ENCODE data around the gene WNT10A. TPM values are rescaled to one million over a fixed set of nuclear protein-coding genes. Genes with fewer than 3 reads are reported as not detected.

WNT10A gene
- total and polyA plus RNA-seq, 10 of the 15 experiments (the other 5 are each of a cell fraction or from before 2014, with no cell fraction given): 0.61 to 45.0 (median 6.9) TPM

DNA sequence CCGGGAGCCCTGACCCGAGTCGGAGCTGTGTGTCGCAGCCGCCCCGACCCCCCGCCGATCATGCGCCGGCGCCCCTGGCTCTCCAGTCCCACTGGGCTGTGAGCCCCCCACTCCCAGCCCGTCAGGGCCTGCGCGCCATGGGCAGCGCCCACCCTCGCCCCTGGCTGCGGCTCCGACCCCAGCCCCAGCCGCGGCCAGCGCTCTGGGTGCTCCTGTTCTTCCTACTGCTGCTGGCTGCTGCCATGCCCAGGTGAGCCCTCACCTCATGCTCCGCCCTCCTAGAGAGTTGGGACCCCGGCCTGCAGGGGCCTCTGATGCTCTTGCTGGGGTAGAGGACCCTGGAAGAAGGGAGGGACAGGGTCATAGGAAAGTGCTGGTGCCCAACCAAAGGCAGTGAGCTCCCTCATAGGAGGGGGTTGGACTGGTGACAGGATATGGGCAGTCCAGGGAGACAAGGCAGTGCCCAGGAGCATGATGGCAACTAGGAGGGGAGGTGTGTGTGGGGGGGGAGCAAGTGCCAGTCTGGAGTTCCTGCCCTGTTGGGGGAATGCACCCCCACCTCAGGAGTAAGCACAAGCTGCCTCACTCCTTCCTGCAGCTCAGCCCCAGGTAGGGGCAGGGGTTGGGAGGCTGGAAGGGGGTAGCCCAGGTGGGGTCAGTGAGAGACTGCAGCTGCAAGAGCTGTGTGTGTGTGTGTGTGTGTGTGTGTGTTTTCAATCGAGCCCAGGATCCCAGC is 375 bp downstream of the WNT10A start:
- no peak for TF ChIP-seq RFX5 (IDR thresholded peaks at IDR 0.05; ENCODE audit: low read depth, low read length)
- TF ChIP-seq, protein P1, sequence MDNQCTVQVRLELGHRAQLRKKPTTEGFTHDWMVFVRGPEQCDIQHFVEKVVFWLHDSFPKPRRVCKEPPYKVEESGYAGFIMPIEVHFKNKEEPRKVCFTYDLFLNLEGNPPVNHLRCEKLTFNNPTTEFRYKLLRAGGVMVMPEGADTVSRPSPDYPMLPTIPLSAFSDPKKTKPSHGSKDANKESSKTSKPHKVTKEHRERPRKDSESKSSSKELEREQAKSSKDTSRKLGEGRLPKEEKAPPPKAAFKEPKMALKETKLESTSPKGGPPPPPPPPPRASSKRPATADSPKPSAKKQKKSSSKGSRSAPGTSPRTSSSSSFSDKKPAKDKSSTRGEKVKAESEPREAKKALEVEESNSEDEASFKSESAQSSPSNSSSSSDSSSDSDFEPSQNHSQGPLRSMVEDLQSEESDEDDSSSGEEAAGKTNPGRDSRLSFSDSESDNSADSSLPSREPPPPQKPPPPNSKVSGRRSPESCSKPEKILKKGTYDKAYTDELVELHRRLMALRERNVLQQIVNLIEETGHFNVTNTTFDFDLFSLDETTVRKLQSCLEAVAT (IDR thresholded peaks at IDR 0.05): peak; percentile 61
- RAD21 ChIA-PET (ENCODE audit: unreplicated experiment): interaction anchor here (0.6 to 16.0 kb wide), 3 partner anchors 14 to 590 kb away, joined by 3 to 871 read pairs (median 3); no protein-coding TSS in a partner anchor
- 8% methylated on average over 13 of the region's 24 CpGs for whole genome bisulfite sequencing (ENCODE audit: insufficient coverage, insufficient replicate concordance, low lambda C conversion rate, missing lambda C conversion rate)
- CTCF ChIA-PET: interaction anchor here (0.6 to 21.9 kb wide), 3 partner anchors 20 to 349 kb away, joined by 3 to 1364 read pairs (median 3); no protein-coding TSS in a partner anchor
- peak overlapping the region; percentile 82 for H3K9ac ChIP-seq (ENCODE audit: control insufficient read depth, insufficient read depth, low read length)
- DNase-seq (ENCODE audit: low read depth, low spot score): no peak
- BruUV-seq (replicated peaks): no TSS peak
- POLR2A ChIA-PET: interaction anchor here (0.6 to 10.6 kb wide), 5 partner anchors 14 to 594 kb away, joined by 3 to 360 read pairs (median 3); partner anchors contain the start of gene TTLL4
- no peaks in the 10 kb centered on the region for H4K20me1 ChIP-seq (ENCODE audit: control insufficient read depth, insufficient read depth)
- FAIRE-seq: no peak
- H2AFZ ChIP-seq (ENCODE audit: control insufficient read depth, low read depth, low read length): no peak overlapping the region
- no peaks in the 10 kb centered on the region for H3K27me3 ChIP-seq (replicated peaks in 1 of 2; ENCODE audit: control insufficient read depth in 2 of 2, insufficient read depth in 2 of 2, low read length in 1 of 2)
- H3K4me1 ChIP-seq (ENCODE audit: control insufficient read depth, insufficient read depth, low read length): peaks cover 58% of the 10 kb centered on the region
- SMC1A ChIA-PET (ENCODE audit: uncharacterized antibody, unreplicated experiment): interaction anchor here (1.6 to 15.8 kb wide), 2 partner anchors 10 to 15 kb away, joined by 4 to 780 read pairs; no protein-coding TSS in a partner anchor
- in situ Hi-C loops (cut with MboI) (no loop called here), intact Hi-C loops (cut with micrococcal nuclease; ENCODE audit: unreplicated experiment) (loop anchor here (1.0 kb wide), 1 partner anchor 15 kb away; no protein-coding TSS in a partner anchor)
- no peaks in the 10 kb centered on the region for H3K9me3 ChIP-seq (replicated peaks; ENCODE audit: control insufficient read depth, insufficient read depth, low read length)
- H3K4me2 ChIP-seq (ENCODE audit: control insufficient read depth, insufficient read depth): peak overlapping the region; percentile 84
- peak overlapping the region; percentile 96 for H3K4me3 ChIP-seq
- H3K79me2 ChIP-seq (ENCODE audit: control insufficient read depth, insufficient read depth, low read length): peaks cover 55% of the 10 kb centered on the region
- ATAC-seq: peak; percentile 1; the same call in 2 of the 3 replicates
- peak overlapping the region; percentile 52 for H3K27ac ChIP-seq (ENCODE audit: control insufficient read depth, insufficient read depth)
- peaks cover 0 to 5% of the 10 kb centered on the region in 2 experiments; a peak in 1 of 4 replicates for H3K36me3 ChIP-seq (ENCODE audit: control insufficient read depth in 2 of 2, insufficient read depth in 2 of 2, low read length in 1 of 2)

All from GM12878 (cell line).